ENCODE results near the gene ST8SIA4.
"Not testable (repeated sequence)": the region's sequence is repeated elsewhere in the genome, so short reads cannot be mapped to it uniquely, and the experiment has no call there.

ST8SIA4 gene

DNA sequence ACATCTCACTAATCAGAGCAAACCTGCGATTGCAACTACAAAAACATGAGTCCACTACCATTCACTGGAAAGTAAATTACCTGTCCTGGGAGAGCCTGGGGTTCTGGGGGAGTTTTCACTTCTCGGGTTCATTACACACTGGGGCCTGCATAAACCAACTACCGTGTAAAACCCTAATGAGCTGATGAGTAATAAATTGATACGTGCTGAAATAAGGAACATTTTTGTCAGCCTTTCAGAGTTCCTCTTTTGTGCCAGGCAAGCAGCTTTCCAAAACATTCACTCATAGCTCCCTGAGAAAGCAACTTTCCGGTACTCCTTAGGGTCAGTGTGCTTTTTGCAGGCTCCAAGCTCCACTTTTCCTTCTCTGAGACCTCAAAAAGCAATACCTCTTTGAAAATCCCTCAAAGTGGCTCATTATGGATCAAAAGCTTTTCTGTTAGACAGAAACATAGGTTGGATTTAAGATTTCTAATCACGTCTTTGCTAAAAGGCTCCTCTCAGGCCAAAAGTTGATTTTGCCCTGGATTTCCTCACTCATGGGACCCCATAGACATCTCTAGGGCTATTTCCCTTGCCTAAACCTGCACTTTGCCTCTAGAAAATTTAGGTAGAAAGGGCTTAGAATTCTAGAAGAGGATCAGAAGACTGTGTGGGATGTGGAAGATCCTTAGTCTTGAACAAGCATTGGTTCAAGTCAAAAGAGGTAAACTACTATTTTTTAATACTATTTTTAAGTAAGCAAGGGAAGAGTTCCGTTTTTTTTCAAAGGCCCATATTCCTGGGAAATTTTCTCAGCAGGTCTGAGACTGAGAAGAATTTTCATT, 74.8 kb downstream of the ST8SIA4 start:
- peak in 1 of 2 donors; percentile 14 for DNase-seq

DNA sequence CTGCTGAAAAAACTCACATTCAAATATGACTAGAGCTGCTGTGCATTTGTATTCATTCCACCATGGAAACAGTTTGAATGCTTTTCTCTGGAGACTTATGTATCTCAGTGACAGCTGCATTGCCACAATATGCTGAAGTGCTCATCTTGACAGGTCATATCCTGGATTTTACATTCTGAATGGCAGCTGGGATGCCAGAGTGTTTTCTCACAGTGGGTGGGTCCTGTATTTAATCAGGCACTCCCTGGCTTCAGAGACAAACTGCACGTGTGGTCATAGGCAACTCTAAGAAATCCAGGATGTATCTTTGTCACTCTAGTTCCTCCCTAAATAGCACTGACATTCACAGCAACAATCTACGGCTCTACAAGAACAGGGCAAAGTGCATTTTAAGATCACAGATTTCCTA, 75.6 kb downstream of the ST8SIA4 start:
- no peak for DNase-seq

- DNase-seq: no peak
These were observed 76.9 kb downstream of the ST8SIA4 start for GRCh38 chr5:100826133-100826532.

DNA sequence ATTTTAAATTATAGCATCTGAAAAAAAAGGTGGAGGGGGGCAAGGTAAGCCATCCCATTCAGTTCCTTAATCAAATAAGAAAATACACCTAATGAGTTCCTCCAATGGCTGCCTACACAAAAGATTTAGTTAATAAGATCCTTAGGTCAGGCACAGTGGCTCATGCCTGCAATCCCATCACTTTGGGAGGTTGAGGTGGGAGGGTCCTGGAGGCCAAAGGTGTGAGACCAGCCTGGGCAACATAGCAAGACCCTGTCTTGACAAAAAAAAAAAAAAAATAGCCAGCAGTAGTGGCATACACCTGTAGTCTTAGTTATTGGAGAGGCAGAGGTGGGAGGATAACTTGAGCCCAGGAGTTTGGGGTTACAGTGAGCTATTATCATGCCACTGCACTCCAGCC, 78.4 kb downstream of the ST8SIA4 start:
- DNase-seq: no peak

GRCh38 chr5:100823812-100824211, 79.3 kb downstream of the ST8SIA4 start:
- no peak for DNase-seq

DNA sequence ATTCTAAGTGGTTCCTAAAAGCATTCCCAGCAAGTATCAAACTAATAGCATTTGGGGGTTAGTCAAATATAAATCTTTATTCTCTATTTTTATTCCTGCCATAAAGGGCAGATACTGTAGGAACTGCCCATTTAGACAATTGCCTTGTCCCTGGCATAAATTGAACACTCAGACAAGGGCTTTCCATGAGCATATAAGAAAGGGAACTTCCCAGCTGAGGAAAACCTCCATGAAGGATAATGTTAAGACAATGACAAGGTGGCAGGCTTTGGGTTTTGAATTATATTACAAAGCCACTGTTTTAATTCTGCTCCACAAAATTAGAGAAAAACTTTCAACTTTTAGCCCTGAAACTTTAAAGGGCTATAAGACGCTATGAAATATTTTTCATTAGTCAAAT, 81.3 kb downstream of the ST8SIA4 start:
- DNase-seq: no peak

- DNase-seq: no peak
These were observed 84.7 kb downstream of the ST8SIA4 start for GRCh38 chr5:100818340-100818739.

GRCh38 chr5:100803397-100803796, 99.7 kb downstream of the ST8SIA4 start:
- DNase-seq: no peak

DNA sequence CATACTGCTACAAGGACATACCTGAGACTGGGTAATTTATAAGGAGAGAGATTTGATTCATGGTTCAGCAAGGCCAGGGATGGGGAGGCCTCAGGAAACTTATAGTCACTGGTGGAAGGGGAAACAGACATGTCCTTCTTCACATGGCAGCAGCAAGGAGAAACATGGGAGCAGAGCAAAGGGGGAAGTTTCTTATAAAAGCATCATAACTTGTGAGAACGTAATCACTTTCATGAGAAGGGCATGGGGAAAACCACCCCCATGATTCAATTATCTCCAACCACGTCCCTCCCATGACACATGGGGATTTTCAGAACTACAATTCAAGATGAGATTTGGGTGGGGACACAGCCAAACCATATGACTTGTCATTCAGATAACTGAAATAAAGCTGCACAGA, 100.9 kb downstream of the ST8SIA4 start:
- DNase-seq: no peak

- no peak for DNase-seq
These were observed 102.5 kb downstream of the ST8SIA4 start for GRCh38 chr5:100800562-100800961.

DNA sequence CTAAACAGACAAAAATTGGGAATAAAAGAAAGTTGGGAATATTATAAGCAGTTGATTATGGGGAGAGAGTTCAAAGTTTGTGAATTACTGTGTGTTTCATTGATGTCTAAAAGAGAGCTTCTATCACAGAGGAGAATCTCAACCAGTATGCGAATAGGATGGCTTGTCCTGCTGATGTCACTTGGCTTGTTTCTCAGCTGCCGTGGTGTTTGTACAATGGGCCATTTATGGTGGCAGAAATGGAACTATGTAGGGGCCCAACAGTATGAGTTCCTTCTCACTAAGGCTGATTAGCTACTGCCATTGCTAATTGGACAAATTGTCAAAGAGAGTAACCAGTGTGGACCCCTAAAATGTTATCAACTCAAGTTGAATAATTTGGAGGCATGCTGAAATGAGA, 103.9 kb downstream of the ST8SIA4 start:
- DNase-seq: no peak

- DNase-seq: no peak
These were observed 105.2 kb downstream of the ST8SIA4 start for GRCh38 chr5:100797861-100798260.

DNA sequence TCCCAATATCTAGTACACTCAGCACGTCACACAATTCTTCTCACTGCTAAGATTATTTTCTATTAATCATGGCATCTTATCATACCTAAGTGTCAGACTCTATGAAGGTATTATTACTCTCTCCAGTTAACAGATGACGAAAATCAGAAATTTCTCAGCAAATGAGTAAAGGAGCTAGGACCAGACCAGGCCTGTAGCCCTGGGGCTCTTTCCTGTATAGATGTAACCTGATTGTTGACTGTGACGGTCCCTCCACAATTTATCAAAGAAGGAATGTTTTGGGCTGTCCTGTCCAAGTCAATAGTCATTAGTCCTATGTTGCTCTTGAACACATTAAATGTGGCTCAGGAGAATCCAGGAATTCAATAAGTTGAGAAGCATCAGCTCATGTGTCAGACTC, 106.2 kb downstream of the ST8SIA4 start:
- DNase-seq: no peak

DNA sequence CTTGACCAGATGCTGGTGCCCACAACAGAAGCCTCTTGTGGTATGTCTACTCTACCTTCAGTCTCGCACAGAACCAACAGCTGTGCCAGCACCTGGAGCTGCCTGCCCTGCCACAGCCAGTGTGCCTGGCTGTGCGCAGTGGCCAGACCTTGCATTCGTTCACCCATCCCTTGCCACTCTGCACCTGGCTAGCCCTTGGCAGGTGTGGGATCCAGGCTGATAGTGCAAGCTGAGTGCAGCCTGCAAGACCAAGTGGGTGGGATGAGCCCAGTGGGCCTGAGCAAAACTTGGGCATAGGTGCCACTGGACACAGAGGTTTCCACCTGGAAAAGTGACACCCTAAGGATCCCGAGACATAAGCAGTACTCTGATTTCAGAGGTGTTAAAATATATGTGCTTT, 108.2 kb downstream of the ST8SIA4 start:
- no peak for DNase-seq

GRCh38 chr5:100794218-100794617, 108.9 kb downstream of the ST8SIA4 start:
- DNase-seq: no peak

DNA sequence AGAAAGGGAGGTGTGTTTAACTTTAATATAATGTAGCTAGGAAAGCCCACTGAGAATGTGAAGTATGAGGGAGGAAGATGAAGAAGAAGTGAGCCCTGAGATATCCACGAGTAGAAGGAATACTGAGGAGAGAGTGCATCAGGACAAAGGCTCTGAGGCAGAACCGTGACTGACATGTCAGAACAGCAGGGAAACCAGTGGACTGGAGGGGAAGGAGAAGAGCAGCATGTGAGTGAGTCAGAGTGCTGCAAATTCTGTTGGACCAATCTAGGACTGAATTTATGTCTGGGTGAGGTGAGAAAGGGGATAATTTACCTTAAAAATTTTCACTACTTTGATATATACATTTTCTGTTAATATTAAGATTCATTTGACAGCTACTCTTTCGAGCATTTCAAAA, 110.3 kb downstream of the ST8SIA4 start:
- no peak for DNase-seq

- DNase-seq: no peak
These were observed 111.7 kb downstream of the ST8SIA4 start for GRCh38 chr5:100791391-100791790.

DNA sequence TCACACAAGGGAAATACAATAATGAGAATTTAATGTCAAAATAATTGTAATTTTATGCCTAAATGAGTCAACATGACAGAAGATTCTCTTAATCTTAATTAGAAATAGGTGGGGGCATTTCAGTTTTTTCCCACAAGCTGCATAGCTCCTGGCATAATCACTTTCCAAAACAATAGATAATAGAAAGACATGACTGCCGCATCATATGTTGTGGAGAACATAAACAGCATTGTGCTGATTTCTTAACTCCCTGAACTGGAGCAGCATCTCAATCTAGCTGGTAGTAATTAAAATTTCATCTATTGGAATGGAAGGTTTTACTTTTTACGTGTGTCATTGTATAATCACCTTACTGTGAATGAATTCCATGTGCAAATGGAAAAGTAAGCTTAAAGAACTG, 112.1 kb downstream of the ST8SIA4 start:
- DNase-seq: no peak

- DNase-seq: no peak
These were observed 112.9 kb downstream of the ST8SIA4 start for GRCh38 chr5:100790170-100790665.

- DNase-seq: no peak
These were observed 113.4 kb downstream of the ST8SIA4 start for GRCh38 chr5:100789694-100790093.

DNA sequence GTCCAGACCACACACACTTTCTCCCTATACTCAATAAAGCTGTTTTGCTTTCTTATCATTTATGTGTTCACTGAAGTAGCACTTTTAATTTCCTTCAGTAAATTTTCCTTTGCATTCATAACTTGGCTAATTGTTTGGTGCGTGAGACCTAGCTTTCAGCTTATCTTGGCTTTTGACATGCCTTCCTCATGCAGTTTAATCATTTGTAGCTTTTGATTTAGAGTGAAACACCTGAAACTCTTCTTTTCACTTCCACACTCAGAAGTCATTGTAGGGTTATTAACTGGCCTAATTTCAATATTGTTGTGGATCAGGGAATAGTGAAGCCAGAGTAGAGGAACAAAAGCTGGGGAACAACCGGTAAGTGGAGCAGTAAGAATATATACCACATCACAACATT, 114.7 kb downstream of the ST8SIA4 start:
- DNase-seq: no peak

DNA sequence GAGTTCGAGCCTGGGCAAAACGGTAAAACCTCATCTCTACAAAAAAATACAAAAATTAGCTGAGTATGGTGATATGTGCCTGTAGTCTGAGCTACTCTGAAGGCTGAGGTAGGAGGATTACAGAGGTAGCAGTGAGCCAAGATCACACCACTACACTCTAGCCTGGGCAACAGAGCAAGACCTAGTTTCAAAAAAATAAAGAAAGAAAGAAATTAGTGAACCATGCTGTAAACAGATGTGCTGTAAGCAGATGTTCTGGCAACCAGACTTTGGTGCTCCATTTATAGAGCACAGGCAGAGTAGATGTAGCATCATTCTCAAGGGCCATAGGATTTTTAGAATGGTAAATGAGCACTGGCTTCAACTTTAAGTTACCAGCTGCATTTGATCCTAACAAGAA, 115.4 kb downstream of the ST8SIA4 start:
- DNase-seq: no peak

DNA sequence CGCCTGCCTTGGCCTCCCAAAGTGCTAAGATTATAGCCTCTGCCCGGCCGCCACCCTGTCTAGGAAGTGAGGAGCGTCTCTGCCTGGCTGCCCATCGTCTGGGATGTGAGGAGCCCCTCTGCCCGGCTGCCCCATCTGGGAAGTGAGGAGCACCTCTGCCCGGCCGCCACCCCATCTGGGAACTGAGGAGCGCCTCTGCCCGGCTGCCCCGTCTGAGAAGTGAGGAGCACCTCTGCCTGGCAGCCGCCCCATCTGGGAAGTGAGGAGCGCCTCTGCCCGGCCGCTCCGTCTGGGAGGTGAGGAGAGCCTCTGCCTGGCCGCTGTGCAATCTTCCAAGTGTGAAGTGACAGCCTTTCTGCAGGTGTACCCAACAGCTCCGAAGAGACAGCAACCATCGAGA, 117.5 kb downstream of the ST8SIA4 start:
- DNase-seq: not testable (repeated sequence)

GRCh38 chr5:100780376-100780870, 122.7 kb downstream of the ST8SIA4 start:
- no peak for DNase-seq

All from stimulated activated CD4-positive, alpha-beta T cell treated with anti-CD3 and anti-CD28 coated beads, Interleukin-2, amount 100 ng/mL, for 24 hours (primary cell).